OCI-LY7 (cell line): ENCODE measurements around the gene GLDN. TPM values are rescaled to one million over a fixed set of nuclear protein-coding genes. Genes with fewer than 3 reads are reported as not detected.

Experiments used
- BruUV-seq: library from RNA; stranded (reverse); fragments of 400-500 nt; replicated peaks from 2 replicates; lab custom pipeline; 2021; lab: Mats Ljungman, UMichigan
- CTCF ChIA-PET: fragments of 300-600 bp; sonication (Branson Sonifier 250); formaldehyde crosslinking; loops from one replicate; lab custom pipeline; 2022; ENCODE audit warnings: antibody characterized with exemption; ENCODE audit not compliant: unreplicated experiment; lab: Charles Lee
- POLR2A ChIA-PET: fragments of 300-600 bp; sonication (Branson Sonifier 250); formaldehyde crosslinking; loops from one replicate; lab custom pipeline; 2022; ENCODE audit warnings: antibody characterized with exemption; lab: Charles Lee
- DNase-seq: peaks from one replicate; pipeline ENCODE4 v3.0.0-alpha.2; 2015; ENCODE audit warnings: low spot score
- H2AFZ ChIP-seq: fragments of 200-600 bp; sonication (generic), shearing (Covaris generic); 2 replicates; pipeline ENCODE4 v1.6.1; 2014; ENCODE audit warnings: mild to moderate bottlenecking, antibody characterized with exemption, low read length, moderate library complexity
- H3K27ac ChIP-seq: fragments of 200-600 bp; sonication (generic); 2 replicates; pipeline ENCODE4 v1.5.1; 2014; ENCODE audit warnings: mixed run types, low read depth, mild to moderate bottlenecking, moderate library complexity, low read length, inconsistent platforms; ENCODE audit not compliant: poor library complexity, severe bottlenecking
- H3K36me3 ChIP-seq: fragments of 200-600 bp; sonication (generic); 2 replicates; pipeline ENCODE4 v1.6.1; 2014; ENCODE audit warnings: mild to moderate bottlenecking, antibody characterized with exemption, low read length, moderate library complexity, mixed read lengths; ENCODE audit not compliant: insufficient read depth
- H3K4me1 ChIP-seq: fragments of 200-600 bp; sonication (generic); 2 replicates; pipeline ENCODE4 v1.5.1; 2014; ENCODE audit warnings: mild to moderate bottlenecking, low read length; ENCODE audit not compliant: insufficient read depth, poor library complexity, severe bottlenecking
- H3K4me2 ChIP-seq: fragments of 200-600 bp; sonication (generic); 2 replicates; pipeline ENCODE4 v1.6.1; 2014; ENCODE audit warnings: mild to moderate bottlenecking, low read length
- H3K4me3 ChIP-seq: fragments of 200-600 bp; sonication (generic); 2 replicates; pipeline ENCODE4 v1.5.1; 2014; ENCODE audit warnings: mild to moderate bottlenecking, low read depth, low read length; ENCODE audit not compliant: poor library complexity, severe bottlenecking
- H3K79me2 ChIP-seq: fragments of 200-600 bp; sonication (generic); 2 replicates; pipeline ENCODE4 v1.6.1; 2016; ENCODE audit warnings: low read depth, mild to moderate bottlenecking, low read length, moderate library complexity, mixed read lengths; ENCODE audit not compliant: insufficient read depth
- H3K9me2 ChIP-seq: fragments of 200-600 bp; sonication (generic); 2 replicates; pipeline ENCODE4 v1.6.1; 2016; ENCODE audit warnings: mild to moderate bottlenecking, low read length, mixed read lengths; ENCODE audit not compliant: insufficient read depth
- H3K9me3 ChIP-seq: fragments of 200-600 bp; sonication (generic); 2 replicates; pipeline ENCODE4 v1.6.1; 2014; ENCODE audit warnings: mild to moderate bottlenecking, mixed run types, low read length, mixed read lengths
- H4K20me1 ChIP-seq: fragments of 200-600 bp; sonication (generic); 2 replicates; pipeline ENCODE4 v1.6.1; 2014; ENCODE audit warnings: mild to moderate bottlenecking, antibody characterized with exemption, low read length, moderate library complexity, mixed read lengths; ENCODE audit not compliant: insufficient read depth
- CTCF ChIP-seq: fragments of 200-600 bp; sonication (generic); conservative IDR thresholded peaks from 2 replicates; pipeline ENCODE4 v1.5.1; 2014; ENCODE audit warnings: mild to moderate bottlenecking, antibody characterized with exemption, low read length, moderate library complexity, mixed read lengths
- EZH2phosphoT487 ChIP-seq: fragments of 200-600 bp; sonication (generic); IDR thresholded peaks from 2 replicates; pipeline ENCODE4 v1.6.1; 2018; ENCODE audit warnings: low read depth, borderline replicate concordance, mild to moderate bottlenecking, mixed run types, antibody characterized with exemption, low read length, moderate library complexity, mixed read lengths
- intact Hi-C: fragments of 100-400 bp; cut with micrococcal nuclease; formaldehyde crosslinking; loops from one replicate; pipeline ENCODE4 v1.10.0; 2022; ENCODE audit not compliant: unreplicated experiment
- total RNA-seq, 2 experiments: library from RNA; depleted of rRNA in 1 of 2; stranded (reverse); fragments of >200 nt in 1 of 2; shearing (Covaris generic) in 1 of 2; gene quantifications; 2 replicates each; pipeline ENCODE4 v1.2.3, GENCODE V29; 2014 to 2022

GLDN gene
- total RNA-seq, 2 experiments from 2014 or later, result not detected

GRCh38 chr15:51386960-51387698 is 45.7 kb downstream of the GLDN start:
- intact Hi-C loops, result loop anchor here (10.0 kb wide), 1 partner anchor 102 kb away; no protein-coding TSS in a partner anchor
- no peaks in the 10 kb centered on the region for H3K79me2 ChIP-seq
- H3K36me3 ChIP-seq, result no peaks in the 10 kb centered on the region
- H2AFZ ChIP-seq, result no peak overlapping the region
- DNase-seq, result no peak
- POLR2A ChIA-PET, result no interaction called here
- H3K27ac ChIP-seq, result no peak overlapping the region
- no peak overlapping the region for H3K4me2 ChIP-seq
- H3K4me1 ChIP-seq, result no peaks in the 10 kb centered on the region
- CTCF ChIA-PET, result no interaction called here
- no TSS peak for BruUV-seq
- H4K20me1 ChIP-seq, result no peaks in the 10 kb centered on the region
- H3K9me3 ChIP-seq, result no peaks in the 10 kb centered on the region
- TF ChIP-seq CTCF (no peak), EZH2phosphoT487 (no peak)
- H3K4me3 ChIP-seq, result no peak overlapping the region
- H3K9me2 ChIP-seq, result no peaks in the 10 kb centered on the region

DNA sequence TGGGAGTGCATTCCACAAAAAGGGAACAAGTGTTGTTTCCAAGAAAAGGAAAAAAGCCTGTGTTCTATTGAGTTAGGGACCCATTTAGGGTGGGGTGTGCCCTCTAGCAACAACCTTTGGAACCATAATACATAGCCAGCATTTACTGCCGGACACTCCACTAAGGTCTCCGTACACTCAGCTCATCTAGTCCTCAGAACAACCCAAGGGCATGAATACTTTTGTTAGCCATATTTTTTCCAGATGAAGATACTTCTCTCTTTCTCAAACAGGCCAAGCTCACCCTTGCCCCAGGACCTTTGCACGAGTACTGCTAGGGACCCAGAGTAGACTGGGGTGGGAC is 46.2 kb downstream of the GLDN start:
- TF ChIP-seq EZH2phosphoT487, result no peak
- no peak for TF ChIP-seq CTCF
- Histone ChIP-seq H3K4me2 (no peak overlapping the region), H2AFZ (no peak overlapping the region), H3K9me2 (no peaks in the 10 kb centered on the region), H3K36me3 (no peaks in the 10 kb centered on the region), H3K79me2 (no peaks in the 10 kb centered on the region), H3K27ac (no peak overlapping the region), H3K9me3 (no peaks in the 10 kb centered on the region), H3K4me3 (no peak overlapping the region), H4K20me1 (no peaks in the 10 kb centered on the region), H3K4me1 (no peaks in the 10 kb centered on the region)
- ChIA-PET CTCF (no interaction called here), POLR2A (no interaction called here)
- intact Hi-C loops, result loop anchor here (10.0 kb wide), 1 partner anchor 103 kb away; no protein-coding TSS in a partner anchor
- no TSS peak for BruUV-seq
- DNase-seq, result no peak

DNA sequence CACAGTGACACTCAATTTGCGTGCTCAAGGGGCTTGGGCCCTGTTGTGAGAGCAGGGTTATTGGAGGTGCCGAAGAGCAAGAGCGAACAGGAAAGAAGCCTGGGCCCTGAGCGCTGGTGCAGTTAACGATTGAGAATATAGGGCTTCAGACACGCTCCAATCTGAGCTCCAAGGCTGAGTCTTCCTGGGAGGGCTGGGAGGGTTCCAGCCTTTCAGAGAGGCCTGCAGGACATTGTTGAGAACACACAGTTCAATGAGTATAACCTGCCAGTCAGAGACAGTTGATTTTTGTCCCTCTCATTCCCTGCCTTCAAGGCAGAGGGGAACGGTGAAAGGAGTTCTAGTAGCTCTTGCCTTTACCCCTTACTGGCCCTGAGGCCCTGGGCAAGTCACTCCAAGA is 47.3 kb downstream of the GLDN start:
- no peak overlapping the region for H2AFZ ChIP-seq
- no peaks in the 10 kb centered on the region for H3K4me1 ChIP-seq
- no peaks in the 10 kb centered on the region for H4K20me1 ChIP-seq
- no peak overlapping the region for H3K4me2 ChIP-seq
- no peak overlapping the region for H3K4me3 ChIP-seq
- CTCF ChIA-PET, result no interaction called here
- no peaks in the 10 kb centered on the region for H3K79me2 ChIP-seq
- no TSS peak for BruUV-seq
- H3K36me3 ChIP-seq, result no peaks in the 10 kb centered on the region
- H3K27ac ChIP-seq, result no peak overlapping the region
- intact Hi-C loops, result loop anchor here (10.0 kb wide), 1 partner anchor 104 kb away; no protein-coding TSS in a partner anchor
- H3K9me3 ChIP-seq, result no peaks in the 10 kb centered on the region
- DNase-seq, result no peak
- POLR2A ChIA-PET, result interaction anchor here (0.5 to 0.6 kb wide), 2 partner anchors 94 to 306 kb away, joined by 3 read pairs; no protein-coding TSS in a partner anchor
- H3K9me2 ChIP-seq, result no peaks in the 10 kb centered on the region
- TF ChIP-seq EZH2phosphoT487, result no peak
- TF ChIP-seq CTCF, result no peak
